Islet precursor cell (in vitro differentiated cells): ENCODE results near the gene PLEKHG2.
"Not testable (repeated sequence)": the region's sequence is repeated elsewhere in the genome, so short reads cannot be mapped to it uniquely, and the experiment has no call there.

ENCODE experiments used
- DNase-seq: peaks from one replicate; pipeline ENCODE4 v3.0.0-alpha.2; 2018

The PLEKHG2 gene

GRCh38 chr19:39448271-39448670, 35.8 kb downstream of the PLEKHG2 start:
- DNase-seq: peak; percentile 75

GRCh38 chr19:39449116-39449797, 36.8 kb downstream of the PLEKHG2 start:
- no peak for DNase-seq

DNA sequence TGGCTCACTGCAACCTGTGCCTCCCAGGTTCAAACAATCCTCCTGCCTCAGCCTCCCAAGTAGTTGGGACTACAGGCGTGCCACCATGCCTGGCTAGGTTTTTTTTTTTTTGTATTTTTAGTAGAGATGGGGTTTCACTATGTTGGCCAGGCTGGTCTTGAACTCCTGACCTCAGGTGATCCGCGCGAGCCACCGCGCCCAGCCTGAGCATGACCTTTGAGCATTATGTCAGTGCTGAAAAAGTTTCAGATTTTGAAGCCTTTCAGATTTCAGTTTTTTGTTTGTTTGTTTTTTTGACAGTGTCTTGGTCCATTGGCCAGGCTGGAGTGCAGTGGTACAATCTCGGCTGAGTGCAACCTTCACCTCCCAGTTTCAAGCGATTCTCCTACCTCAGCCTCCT, 38.8 kb downstream of the PLEKHG2 start:
- DNase-seq: not testable (repeated sequence)

DNA sequence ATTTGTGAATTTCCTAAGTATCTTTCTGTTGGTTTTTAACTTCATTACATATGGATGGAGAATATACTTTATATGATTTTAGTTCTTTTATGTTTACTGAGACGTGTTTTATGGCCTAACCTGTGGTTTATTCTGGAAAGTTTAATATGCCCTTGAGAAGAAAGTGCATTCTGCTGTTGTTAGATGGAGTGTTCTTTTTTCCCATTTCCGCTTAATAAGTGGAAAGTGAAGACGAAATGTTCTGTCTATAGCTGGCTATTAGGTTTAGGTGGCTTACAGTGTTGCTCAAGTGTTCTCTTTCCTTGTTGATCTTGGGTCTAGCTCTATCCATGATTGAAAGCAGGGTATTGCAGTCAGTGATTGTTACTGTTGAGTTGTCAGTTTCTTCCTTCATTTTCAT, 50.9 kb downstream of the PLEKHG2 start:
- DNase-seq: no peak

DNA sequence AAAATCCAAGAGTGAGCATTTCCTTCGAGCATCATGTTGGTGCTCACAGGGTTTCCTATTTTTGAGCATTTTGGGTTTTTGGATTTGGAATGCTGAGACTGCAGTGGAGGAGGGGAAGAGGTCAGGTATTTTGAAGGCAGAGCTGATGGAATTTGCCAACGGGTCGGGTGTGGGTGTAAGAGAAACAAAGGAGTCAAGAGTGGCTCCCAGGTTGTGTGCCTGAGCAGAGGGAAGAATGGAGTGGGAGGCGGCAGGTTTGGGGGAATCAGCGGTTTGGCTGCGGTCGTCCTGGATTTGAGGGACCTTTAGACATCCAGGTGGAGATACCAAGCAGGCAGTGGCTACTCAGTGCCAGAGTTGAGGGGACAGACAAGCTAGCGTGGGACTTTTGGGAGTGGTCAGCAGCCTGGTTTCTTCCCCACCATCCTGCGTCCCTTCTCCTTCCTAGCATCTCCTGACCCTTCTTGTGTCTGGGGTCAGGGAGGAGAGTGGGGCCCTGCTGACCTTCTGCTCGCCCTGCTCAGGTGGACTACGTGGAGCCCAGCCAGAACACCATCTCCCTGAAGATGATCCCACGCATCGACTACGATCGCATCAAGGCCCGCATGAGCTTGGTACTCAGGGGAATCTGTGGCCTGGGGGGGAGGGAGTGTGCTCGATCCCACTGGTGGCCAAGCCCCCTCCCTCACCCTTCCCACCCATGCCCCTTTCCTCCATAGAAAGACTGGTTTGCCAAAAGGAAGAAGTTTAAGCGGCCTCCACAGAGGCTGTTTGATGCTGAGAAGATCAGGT, 53.7 kb downstream of the PLEKHG2 start:
- DNase-seq: no peak

DNA sequence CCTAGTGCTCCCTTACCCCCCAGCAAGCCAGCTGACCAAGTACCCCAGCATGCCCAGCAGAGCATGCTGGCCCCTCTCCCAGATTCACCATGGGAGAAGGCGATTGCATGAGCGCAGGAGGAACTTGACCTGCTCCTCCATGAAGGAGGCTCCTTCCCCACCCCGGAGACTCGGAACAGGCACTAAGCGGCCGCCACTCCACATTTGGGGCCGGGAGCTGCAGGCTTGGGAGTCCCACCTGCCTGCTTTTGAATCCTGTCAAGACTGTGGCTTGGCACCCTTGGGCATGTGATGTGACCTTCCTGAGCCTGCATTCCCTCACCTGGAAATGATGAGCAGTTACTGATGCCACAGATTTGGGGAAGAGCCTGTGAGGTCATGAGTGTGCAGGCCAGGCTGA, 55.5 kb downstream of the PLEKHG2 start:
- no peak for DNase-seq

- no peak for DNase-seq
These were observed 56.6 kb downstream of the PLEKHG2 start for GRCh38 chr19:39469036-39469435.

DNA sequence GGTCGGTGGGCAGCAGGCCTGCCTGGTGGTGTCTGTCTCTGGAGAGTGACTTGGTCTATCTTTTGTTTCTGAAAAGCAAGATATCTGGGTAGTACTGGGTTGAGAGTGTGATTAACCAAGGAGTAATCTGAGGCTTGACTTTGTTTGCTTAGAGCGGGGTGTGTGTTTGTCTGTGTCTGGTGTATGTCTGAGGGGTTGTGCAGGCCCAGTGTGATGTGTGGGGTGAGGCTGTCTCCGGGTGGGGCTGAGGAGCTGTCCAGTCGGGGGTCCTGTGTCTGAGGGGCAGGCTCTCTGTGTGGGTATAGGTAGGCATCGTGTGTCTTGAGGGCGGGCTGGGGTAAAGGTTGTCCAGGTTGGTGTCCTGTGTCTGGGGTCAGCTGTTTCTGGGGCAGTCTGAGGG, 57.1 kb downstream of the PLEKHG2 start:
- no peak for DNase-seq

DNA sequence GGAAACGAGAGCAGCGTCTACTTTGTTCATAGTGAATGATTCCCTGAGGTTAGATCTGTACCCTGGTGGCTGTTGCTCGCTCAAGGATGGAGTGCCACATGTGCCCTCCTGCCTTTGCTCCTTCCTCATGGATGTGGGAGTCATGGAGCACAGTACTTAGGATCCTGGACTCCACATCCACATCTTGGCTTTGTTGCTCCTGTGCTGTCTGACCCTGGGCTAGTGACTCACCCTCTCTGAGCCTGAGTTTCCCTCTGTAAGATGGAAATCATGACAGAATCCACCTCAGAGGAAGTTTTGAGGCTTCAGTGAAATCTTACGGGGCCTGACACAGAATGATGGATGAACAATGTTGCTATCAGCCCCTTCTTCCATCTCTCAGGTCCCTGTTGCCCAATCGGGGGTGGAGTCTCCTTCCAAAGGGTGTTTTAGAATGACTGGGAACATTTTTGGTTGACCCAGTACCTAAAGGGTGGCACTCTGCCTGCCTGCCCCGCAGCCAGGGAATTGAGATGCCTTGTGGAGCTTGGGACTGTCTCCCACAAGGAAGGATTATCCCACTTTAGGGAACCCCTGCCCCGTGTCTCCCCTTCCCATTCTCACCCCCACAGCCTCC, 58.4 kb downstream of the PLEKHG2 start:
- no peak for DNase-seq

DNA sequence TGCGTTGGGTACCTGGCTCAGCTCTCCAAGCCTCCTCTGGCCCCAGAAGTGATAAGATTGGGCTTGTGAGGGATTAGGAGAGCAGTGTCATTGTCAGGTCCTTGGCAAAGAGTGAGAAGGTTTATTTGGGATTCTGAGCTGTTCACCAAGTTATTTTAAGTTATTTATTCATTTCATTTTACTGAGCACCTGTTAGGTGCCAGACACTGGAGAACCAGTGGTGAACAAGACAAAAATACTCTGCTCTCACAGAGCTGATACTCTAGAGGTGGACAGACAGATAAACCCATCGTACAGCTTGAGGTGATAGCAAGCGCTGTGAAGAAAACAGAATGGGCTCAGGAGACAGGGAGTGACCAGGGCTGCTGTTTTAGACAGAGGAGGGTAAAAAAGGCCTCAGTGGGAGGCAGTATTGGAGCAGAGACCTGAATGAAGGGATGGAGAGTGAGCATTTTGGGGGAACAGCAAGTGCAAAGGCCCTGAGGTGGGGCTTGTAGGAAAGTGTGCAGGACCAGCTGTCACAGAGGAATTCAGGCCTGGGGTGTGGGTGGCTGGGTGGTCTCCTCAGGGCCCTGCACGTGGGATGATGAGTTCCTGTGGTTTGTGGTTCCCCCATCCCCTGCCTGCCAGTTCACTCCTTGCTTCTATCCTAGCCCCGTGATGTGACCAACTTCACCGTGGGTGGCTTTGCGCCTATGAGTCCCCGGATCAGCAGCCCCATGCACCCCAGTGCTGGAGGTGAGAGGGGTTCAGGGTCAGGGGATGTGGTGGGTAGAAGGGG, 59.5 kb downstream of the PLEKHG2 start:
- no peak for DNase-seq

DNA sequence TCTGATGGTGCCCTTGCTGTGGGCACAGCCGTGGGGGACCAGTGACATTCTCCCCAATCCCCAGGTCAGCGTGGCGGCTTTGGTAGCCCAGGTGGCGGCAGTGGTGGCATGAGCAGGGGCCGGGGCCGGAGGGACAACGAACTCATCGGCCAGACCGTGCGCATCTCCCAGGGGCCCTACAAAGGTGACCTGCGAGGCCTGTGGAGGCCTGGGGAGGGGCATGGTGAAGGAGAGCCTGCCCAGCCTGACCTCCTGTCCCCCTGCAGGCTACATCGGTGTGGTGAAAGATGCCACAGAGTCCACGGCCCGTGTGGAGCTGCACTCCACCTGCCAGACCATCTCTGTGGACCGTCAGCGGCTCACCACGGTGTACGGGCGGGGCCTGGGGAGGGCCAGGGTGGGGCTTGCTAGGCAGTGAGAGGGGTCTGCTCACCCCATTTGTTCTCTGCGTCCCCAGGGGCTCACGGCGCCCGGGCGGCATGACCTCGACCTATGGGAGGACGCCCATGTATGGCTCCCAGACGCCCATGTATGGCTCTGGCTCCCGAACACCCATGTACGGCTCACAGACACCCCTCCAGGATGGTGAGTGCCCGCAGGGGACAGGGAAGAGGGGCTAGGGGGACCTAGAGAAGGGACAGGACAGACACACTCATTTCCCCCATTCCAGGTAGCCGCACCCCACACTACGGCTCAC, 60.4 kb downstream of the PLEKHG2 start:
- no peak for DNase-seq

GRCh38 chr19:39473443-39473960, 61.0 kb downstream of the PLEKHG2 start:
- DNase-seq: no peak

- peak; percentile 88 for DNase-seq
These were observed 61.7 kb downstream of the PLEKHG2 start for GRCh38 chr19:39474139-39474620.

DNA sequence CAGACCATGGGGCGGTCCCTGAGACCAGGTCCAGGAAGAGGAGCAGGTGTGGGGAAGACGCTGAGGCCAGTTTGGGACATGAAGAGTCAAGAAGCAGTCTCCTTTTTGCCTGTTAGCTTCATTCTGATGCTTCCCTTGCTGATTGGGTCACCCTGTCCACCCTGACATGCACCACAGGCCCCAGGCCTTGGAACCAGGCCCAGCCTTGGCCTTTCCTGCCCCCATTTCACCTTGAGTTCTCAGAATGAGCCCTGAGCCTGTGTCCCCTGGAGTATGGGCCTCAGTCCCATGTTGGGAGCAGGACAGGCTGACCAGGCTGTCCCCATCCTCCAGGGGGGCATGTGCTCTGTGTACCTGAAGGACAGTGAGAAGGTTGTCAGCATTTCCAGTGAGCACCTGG, 63.3 kb downstream of the PLEKHG2 start:
- DNase-seq: no peak
